Gastrocnemius medialis (tissue), 4 donors: ENCODE measurements around the gene GYG2. TPM values are rescaled to one million over a fixed set of nuclear protein-coding genes. Genes with fewer than 3 reads are reported as not detected.

Experiments
- ATAC-seq, 2 donors: fragments of 150-250 bp; one replicate each; pipeline ENCODE4 v1.9.1; 2016
- DNase-seq, 2 donors: peaks; one replicate each; pipeline ENCODE4 v3.0.0-alpha.2; 2019
- H3K27ac ChIP-seq, 4 donors: fragments of 200-600 bp; sonication (generic); 1 replicate in 1 of 4; 2 replicates in 3 of 4; pipeline ENCODE4 v1.5.1; 2016 to 2018; ENCODE audit warnings: mild to moderate bottlenecking in 2 of 4, moderate library complexity in 1 of 4
- H3K27me3 ChIP-seq, 3 donors: fragments of 200-600 bp; sonication (generic) in 2 of 3; 1 replicate in 1 of 3; 2 replicates in 2 of 3; pipeline versions ENCODE4 v1.5.1 to v1.6.0; 2016 to 2019; ENCODE audit warnings: mild to moderate bottlenecking in 1 of 3, moderate library complexity in 1 of 3
- H3K36me3 ChIP-seq, 2 donors: fragments of 200-600 bp; sonication (generic) in 1 of 2; one replicate each; pipeline ENCODE4 v1.5.1; 2017 to 2018
- H3K4me1 ChIP-seq, 2 donors: fragments of 200-600 bp; sonication (generic) in 1 of 2; one replicate each; pipeline ENCODE4 v1.5.1; 2016 to 2017; ENCODE audit warnings: mild to moderate bottlenecking in 2 of 2
- H3K4me3 ChIP-seq, 4 donors: fragments of 200-600 bp; sonication (generic) in 3 of 4; 1 replicate in 1 of 4; 2 replicates in 3 of 4; pipeline ENCODE4 v1.5.1; 2016 to 2019; ENCODE audit warnings: mild to moderate bottlenecking in 2 of 4
- H3K9me3 ChIP-seq, 3 donors: fragments of 200-600 bp; sonication (generic) in 2 of 3; 1 replicate in 1 of 3; 2 replicates in 2 of 3; pipeline ENCODE4 v1.5.1; 2016 to 2019
- POLR2A ChIP-seq, 2 donors: fragments of 450-650 bp; IDR thresholded peaks; one replicate each; pipeline ENCODE4 v1.6.1; 2017; ENCODE audit warnings: antibody characterized with exemption in 2 of 2, mild to moderate bottlenecking in 2 of 2, moderate library complexity in 2 of 2
- in situ Hi-C, 4 donors: fragments of 200-750 bp; cut with MboI; loops; one replicate each; pipeline versions ENCODE4 v1.15.0 to v1.8.0; 2017; ENCODE audit warnings: low sequenced_read_pairs in 4 of 4
- intact Hi-C: fragments of 100-400 bp; cut with DNase I; formaldehyde crosslinking; loops from one replicate; pipeline ENCODE4 v1.15.1; 2023; ENCODE audit warnings: low total_unique reads
- total RNA-seq, 4 donors: library from RNA; depleted of rRNA; stranded (reverse); fragments of >200 nt; gene quantifications; one replicate each; pipeline versions ENCODE4 v1.1.0 to v1.2.3, GENCODE V29; 2016
- TF ChIP-seq, protein P1 (sequence below), 5 experiments: fragments of 450-650 bp in 3 of 5; fragments of 200-600 bp in 2 of 5; sonication (generic) in 2 of 5; IDR thresholded peaks in 4 of 5; conservative IDR thresholded peaks in 1 of 5; 1 replicate in 4 of 5; 2 replicates in 1 of 5; pipeline ENCODE4 v1.5.1; 2016 to 2019; ENCODE audit warnings: antibody characterized with exemption in 5 of 5, mild to moderate bottlenecking in 3 of 5, moderate library complexity in 3 of 5

GYG2 gene
- total RNA-seq, 4 donors from 2014 or later: 0.67 to 0.92 TPM; not detected in 2

DNA sequence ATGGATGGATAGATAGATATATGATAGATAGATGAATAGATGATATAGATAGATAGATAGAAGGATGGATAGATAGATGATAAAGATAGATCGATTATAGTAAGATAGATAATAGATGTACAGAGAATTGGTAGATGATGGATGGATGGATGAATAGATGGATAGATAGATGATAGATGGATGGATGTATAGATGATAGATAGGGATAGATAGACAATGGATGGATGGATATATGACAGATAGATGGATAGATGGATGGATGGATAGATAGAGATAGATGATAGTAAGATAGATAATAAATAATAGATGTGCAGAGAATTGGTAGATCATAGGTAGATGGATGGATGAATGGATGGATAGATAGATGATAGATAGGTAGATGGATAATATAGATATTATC, 12.2 kb downstream of the GYG2 start:
- ATAC-seq (no peak), DNase-seq (no peak)
- Histone ChIP-seq H3K9me3 (no peaks in the 10 kb centered on the region), H3K27me3 (no peaks in the 10 kb centered on the region), H3K36me3 (no peaks in the 10 kb centered on the region), H3K4me3 (no peak overlapping the region), H3K4me1 (no peaks in the 10 kb centered on the region), H3K27ac (no peak overlapping the region)
- TF ChIP-seq POLR2A (IDR thresholded peaks at IDR 0.05): no peak
- TF ChIP-seq, protein P1, sequence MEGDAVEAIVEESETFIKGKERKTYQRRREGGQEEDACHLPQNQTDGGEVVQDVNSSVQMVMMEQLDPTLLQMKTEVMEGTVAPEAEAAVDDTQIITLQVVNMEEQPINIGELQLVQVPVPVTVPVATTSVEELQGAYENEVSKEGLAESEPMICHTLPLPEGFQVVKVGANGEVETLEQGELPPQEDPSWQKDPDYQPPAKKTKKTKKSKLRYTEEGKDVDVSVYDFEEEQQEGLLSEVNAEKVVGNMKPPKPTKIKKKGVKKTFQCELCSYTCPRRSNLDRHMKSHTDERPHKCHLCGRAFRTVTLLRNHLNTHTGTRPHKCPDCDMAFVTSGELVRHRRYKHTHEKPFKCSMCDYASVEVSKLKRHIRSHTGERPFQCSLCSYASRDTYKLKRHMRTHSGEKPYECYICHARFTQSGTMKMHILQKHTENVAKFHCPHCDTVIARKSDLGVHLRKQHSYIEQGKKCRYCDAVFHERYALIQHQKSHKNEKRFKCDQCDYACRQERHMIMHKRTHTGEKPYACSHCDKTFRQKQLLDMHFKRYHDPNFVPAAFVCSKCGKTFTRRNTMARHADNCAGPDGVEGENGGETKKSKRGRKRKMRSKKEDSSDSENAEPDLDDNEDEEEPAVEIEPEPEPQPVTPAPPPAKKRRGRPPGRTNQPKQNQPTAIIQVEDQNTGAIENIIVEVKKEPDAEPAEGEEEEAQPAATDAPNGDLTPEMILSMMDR (IDR thresholded peaks at IDR 0.05 in 4 of 5, conservative IDR thresholded peaks at IDR 0.05 in 1 of 5): no peak
- intact Hi-C loops (no loop called here), in situ Hi-C loops (no loop called here)

DNA sequence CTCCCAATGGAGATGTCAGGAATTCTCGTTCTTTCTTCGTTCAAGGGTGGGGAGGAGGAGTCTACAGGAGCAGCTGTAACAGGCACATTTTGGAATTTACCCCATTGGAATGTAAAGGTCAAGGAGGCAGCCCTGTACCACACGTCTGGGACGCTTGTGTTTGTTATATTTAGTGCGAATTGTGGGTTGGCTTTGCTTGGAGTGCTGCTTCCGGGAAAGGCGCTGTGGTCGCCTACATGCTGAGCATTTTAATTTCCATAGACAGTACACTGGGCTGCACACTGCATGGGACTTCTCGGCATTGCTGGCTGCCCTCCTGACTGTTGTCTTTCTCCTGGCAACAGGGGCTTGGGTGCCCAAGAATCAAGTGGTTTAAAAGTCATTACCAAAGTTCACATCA, 12.8 kb downstream of the GYG2 start:
- TF ChIP-seq POLR2A (IDR thresholded peaks at IDR 0.05): no peak
- TF ChIP-seq, protein P1 (IDR thresholded peaks at IDR 0.05 in 4 of 5, conservative IDR thresholded peaks at IDR 0.05 in 1 of 5): no peak
- H3K27me3 ChIP-seq: no peaks in the 10 kb centered on the region
- H3K4me3 ChIP-seq: no peak overlapping the region
- ATAC-seq (no peak), DNase-seq (no peak)
- in situ Hi-C loops: no loop called here
- intact Hi-C loops: no loop called here
- no peaks in the 10 kb centered on the region for H3K4me1 ChIP-seq
- H3K27ac ChIP-seq: no peak overlapping the region
- H3K36me3 ChIP-seq: no peaks in the 10 kb centered on the region
- no peaks in the 10 kb centered on the region for H3K9me3 ChIP-seq

DNA sequence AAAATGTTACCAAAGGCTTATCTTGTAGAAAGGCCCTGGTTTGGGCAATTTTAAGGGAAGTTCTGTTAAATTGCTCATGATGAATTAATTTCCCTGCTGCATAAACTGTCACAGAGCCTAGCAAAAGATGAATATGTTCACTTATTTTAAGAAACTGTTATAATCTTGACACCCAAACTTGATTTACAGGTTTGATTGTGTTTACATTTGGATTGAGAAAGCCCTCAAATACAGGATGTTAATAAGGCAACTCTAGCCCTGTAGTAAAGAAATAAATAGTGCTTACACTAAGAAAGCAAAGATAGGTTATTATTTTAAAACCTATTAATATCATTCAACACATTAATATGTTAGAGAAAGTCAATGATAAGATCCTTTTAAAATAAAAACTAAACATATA, 18.3 kb downstream of the GYG2 start:
- Histone ChIP-seq H3K27me3 (no peaks in the 10 kb centered on the region), H3K36me3 (no peaks in the 10 kb centered on the region), H3K4me3 (no peak overlapping the region), H3K27ac (no peak overlapping the region), H3K4me1 (no peaks in the 10 kb centered on the region), H3K9me3 (no peaks in the 10 kb centered on the region)
- intact Hi-C loops: no loop called here
- no peak for TF ChIP-seq POLR2A (IDR thresholded peaks at IDR 0.05)
- TF ChIP-seq, protein P1 (IDR thresholded peaks at IDR 0.05 in 4 of 5, conservative IDR thresholded peaks at IDR 0.05 in 1 of 5): no peak
- in situ Hi-C loops: no loop called here
- ATAC-seq: no peak
- DNase-seq: no peak

DNA sequence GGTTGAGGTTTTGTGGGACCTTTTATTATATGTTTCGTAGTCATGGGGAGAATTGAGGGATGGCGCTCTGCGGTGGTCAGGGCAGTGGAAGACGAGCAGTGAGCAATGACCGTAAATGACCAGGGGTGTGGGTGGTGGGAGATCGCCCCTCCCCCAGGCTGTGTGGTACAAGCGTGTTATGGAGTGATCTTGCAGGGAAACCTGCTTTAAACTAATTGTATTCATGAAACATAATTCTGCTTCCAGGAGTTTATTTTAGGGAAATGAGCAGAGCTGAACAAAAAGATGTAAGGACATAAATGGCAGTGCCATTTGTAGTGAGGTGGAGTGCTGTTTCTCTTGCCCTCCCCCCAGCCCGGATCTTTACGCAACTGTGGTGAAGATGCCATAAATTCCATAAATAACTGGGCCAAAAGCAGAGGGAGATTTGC, 20.2 kb downstream of the GYG2 start:
- Histone ChIP-seq H3K4me3 (no peak overlapping the region), H3K27ac (no peak overlapping the region), H3K4me1 (no peaks in the 10 kb centered on the region), H3K36me3 (no peaks in the 10 kb centered on the region), H3K9me3 (no peaks in the 10 kb centered on the region), H3K27me3 (no peaks in the 10 kb centered on the region)
- TF ChIP-seq POLR2A (IDR thresholded peaks at IDR 0.05): no peak
- TF ChIP-seq, protein P1 (IDR thresholded peaks at IDR 0.05 in 4 of 5, conservative IDR thresholded peaks at IDR 0.05 in 1 of 5): no peak
- in situ Hi-C loops: no loop called here
- no peak for DNase-seq
- intact Hi-C loops: no loop called here
- no peak for ATAC-seq

DNA sequence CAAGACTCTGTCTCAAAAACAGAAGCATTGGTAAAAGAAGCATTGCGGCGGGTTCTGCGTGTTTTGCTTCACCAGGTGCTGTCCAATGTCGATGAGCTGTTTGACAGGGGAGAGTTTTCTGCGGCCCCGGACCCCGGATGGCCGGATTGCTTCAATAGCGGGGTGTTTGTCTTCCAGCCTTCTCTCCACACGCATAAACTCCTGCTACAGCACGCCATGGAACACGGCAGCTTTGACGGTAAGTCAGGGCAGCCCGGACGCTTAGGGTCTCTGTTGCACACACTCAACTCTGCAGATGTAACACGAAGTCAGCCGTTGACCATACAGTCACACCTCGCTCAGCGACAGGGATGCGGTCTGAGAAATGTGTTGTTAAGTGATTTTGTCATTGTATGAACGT, 26.2 kb downstream of the GYG2 start:
- DNase-seq (no peak), ATAC-seq (no peak)
- Histone ChIP-seq H3K9me3 (no peaks in the 10 kb centered on the region), H3K36me3 (no peaks in the 10 kb centered on the region), H3K4me3 (no peak overlapping the region), H3K27me3 (no peaks in the 10 kb centered on the region), H3K4me1 (no peaks in the 10 kb centered on the region), H3K27ac (no peak overlapping the region)
- in situ Hi-C loops (no loop called here), intact Hi-C loops (no loop called here)
- TF ChIP-seq, protein P1 (IDR thresholded peaks at IDR 0.05 in 4 of 5, conservative IDR thresholded peaks at IDR 0.05 in 1 of 5): no peak
- no peak for TF ChIP-seq POLR2A (IDR thresholded peaks at IDR 0.05)
